ENCODE data around the gene USP10.

Gene USP10

DNA sequence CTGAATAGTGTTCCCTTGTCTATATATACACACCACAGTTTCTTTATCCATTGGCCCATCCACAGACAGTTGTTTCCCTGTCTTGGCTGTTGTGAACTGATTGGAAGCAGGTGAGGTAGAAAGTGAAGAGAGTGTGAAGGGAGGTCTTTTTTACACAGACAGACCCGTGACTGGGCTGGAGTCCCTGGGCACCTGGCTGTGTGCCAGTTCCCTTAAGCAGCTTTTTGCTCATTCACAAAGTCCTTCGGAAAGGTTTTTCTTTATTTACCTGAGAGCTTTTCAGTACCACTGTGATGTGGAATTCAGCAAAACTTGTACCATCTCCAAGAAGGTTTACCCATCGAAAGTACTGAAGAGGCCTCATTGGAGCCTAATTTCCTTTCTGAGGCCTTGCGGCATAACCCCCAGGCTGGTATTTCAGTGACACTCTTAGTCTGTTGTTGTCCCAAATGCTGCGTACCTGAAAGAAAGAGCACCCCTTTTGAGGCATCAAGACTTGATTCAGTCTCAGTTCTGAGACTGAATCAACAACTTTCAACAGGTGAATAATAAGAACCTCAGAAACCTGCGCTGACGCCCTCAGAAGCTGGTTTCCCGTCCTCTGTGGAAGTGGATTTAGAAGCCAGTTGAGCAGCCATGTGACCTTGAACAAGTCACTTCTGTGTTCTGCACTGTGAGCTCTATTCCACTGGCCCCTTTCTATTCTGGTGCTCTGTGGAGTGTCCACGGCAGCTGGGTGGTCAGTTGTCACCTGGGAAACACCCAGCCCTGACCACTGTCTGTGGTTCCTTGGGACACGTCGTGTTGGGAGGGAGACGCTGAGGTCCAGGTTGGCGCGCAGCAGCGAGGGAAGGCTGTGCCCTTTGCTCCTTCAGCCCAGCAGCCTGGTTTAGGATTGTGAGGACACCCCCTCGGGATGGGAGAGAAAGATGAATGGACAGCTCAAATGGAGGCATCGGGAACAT is 66.1 kb downstream of the USP10 start:
- DNase-seq (ENCODE audit: insufficient read length, low spot score) = no peak
- no peak for FAIRE-seq
- TF ChIP-seq, protein P1, sequence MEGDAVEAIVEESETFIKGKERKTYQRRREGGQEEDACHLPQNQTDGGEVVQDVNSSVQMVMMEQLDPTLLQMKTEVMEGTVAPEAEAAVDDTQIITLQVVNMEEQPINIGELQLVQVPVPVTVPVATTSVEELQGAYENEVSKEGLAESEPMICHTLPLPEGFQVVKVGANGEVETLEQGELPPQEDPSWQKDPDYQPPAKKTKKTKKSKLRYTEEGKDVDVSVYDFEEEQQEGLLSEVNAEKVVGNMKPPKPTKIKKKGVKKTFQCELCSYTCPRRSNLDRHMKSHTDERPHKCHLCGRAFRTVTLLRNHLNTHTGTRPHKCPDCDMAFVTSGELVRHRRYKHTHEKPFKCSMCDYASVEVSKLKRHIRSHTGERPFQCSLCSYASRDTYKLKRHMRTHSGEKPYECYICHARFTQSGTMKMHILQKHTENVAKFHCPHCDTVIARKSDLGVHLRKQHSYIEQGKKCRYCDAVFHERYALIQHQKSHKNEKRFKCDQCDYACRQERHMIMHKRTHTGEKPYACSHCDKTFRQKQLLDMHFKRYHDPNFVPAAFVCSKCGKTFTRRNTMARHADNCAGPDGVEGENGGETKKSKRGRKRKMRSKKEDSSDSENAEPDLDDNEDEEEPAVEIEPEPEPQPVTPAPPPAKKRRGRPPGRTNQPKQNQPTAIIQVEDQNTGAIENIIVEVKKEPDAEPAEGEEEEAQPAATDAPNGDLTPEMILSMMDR (IDR thresholded peaks at IDR 0.05; ENCODE audit: insufficient read depth, missing control alignments) = no peak

DNA sequence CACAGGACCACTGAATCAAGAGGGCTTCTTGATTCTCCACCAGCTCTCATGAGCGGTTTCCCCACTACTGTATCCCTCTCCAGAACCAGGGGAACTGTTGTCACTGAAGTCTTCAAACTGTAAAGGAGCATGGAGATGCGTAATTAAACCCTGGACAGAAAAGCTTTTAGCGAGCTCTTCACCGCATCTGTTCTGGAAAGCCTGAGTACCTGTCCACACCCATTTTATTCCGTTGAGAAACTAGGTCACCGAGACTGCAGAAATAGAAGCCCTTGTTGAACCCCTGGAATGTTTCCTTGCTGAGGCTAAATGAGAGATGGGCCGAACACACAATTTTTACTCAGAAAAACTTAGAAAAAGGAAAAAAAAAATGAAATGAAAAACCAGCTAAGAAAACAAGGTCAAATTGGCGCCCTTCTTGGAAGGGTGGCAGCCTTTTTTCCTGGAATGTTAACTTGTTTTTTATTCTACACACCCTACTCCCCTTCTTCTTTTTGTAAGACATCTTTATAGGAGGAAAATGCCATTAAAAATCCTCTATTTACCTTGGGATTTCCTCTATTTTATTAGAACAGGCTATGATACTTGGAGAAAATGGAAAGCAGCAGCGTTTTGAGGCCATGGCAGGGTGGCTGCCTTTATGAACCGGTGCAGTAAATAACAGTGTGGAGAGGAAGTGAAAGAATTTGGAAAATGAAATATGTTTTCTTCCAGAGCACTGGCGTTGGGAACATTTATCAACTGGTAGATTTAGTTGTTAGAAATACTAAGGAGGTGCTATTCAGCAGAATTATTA is 67.4 kb downstream of the USP10 start:
- FAIRE-seq (no peak), DNase-seq (ENCODE audit: insufficient read length, low spot score) (no peak)
- TF ChIP-seq, protein P1 (IDR thresholded peaks at IDR 0.05; ENCODE audit: insufficient read depth, missing control alignments) = no peak

DNA sequence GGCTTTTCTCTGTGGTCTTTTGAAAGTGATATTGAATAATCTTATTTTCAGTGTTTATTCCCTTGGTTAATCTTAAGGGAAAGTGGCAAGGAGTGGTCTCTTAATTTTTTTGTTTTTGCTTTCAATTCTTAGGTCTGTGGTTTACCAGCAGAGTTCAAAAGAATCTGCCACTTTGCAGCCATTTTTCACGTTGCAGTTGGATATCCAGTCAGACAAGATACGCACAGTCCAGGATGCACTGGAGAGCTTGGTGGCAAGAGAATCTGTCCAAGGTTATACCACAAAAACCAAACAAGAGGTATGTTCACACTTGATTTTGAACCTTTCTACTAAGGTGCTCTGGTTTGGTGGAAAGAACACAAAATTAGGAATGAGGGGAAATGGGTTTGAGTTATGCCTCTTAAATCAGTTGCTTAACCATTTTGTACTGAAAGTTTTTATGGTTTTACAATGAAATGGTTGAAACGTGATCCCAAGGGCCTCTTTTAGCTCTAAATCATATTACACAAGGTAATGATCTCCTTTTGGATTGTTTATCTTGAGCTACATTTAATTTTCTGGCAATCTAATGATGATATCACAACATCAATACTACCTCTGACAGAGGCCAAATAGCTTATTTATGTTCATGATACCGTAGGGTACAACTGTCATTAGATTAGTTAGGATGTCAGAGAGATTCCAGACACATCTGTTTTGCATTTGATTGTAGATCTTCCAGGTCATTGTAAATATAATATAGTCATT is 68.4 kb downstream of the USP10 start:
- FAIRE-seq (no peak), DNase-seq (ENCODE audit: insufficient read length, low spot score) (no peak)
- TF ChIP-seq, protein P1 (IDR thresholded peaks at IDR 0.05; ENCODE audit: insufficient read depth, missing control alignments) = no peak

DNA sequence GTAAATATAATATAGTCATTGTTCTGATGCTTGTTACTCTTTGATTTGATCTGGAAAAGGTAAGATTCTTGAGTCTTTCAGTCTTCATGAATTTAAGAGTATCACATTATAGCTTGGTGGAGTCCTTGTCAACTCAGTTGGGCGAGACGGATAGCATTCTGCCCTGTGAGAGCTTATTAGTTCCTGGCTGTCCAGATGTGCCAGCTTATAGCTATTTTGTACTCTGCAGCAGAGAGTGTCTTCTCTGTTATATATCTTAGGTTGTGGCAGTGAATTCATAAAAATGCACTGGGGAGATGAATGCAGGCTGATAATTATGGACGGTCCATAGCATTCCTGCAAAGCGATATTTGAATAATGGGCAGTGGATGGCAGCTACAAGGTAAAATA is 69.0 kb downstream of the USP10 start:
- TF ChIP-seq, protein P1 (IDR thresholded peaks at IDR 0.05; ENCODE audit: insufficient read depth, missing control alignments) = no peak
- FAIRE-seq = no peak
- DNase-seq (ENCODE audit: insufficient read length, low spot score) = no peak

DNA sequence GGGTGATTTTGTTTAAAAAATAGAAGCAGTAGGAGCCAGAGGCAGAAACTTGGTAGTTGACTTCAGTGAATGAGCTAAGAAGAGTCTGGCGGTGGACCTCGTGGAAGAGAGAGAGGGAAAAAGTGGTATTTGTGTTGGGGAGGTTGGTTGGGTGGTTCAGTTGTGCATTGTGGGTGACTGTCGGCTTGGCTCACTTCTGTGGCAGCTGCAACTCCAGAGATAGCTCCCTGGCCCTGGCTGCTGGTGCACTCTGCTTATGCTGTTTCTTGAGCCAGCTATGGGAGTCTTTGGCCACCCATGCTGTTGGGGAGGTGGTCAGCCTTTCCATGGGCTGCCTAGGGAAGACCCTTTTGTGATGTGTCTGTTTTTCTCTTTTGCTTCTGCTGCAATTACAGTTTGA is 69.6 kb downstream of the USP10 start:
- DNase-seq (ENCODE audit: insufficient read length, low spot score) (no peak), FAIRE-seq (no peak)
- TF ChIP-seq, protein P1 (IDR thresholded peaks at IDR 0.05; ENCODE audit: insufficient read depth, missing control alignments) = no peak

DNA sequence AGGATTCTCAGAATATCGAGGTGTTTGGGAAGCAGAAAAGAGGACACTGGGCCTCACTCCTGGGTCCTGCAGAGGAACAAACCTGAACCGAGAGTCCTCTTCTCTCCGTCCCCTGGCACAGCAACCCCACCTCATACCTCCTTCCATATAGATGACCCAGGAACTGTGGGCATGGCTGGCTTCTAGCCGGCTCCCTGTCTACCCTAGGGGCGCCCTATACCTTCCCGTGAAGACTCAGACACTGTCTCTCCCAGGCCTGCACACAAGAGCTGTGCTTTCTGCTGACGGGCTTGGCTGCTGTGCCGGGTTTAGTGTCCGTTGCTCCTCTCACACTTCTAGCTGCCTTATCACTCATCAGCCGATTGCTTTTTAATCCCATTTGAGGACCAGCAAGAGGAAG is 73.5 kb downstream of the USP10 start:
- TF ChIP-seq, protein P1 (IDR thresholded peaks at IDR 0.05; ENCODE audit: insufficient read depth, missing control alignments) = no peak
- no peak for FAIRE-seq
- no peak for DNase-seq (ENCODE audit: insufficient read length, low spot score)

Measured in D721Med (cell line).